HCT116 (cell line): ENCODE results near the gene ALK.

Experiments
- CEBPB ChIP-seq: IDR thresholded peaks from 2 replicates; pipeline ENCODE4 v1.6.1; 2012; ENCODE audit warnings: low read depth
- CTCF ChIP-seq, 3 experiments: fragments of 200-600 bp in 1 of 3; sonication (generic) in 1 of 3; IDR thresholded peaks in 2 of 3; conservative IDR thresholded peaks in 1 of 3; 2 replicates each; pipeline ENCODE4 v1.5.1; 2012 to 2017; ENCODE audit warnings: low read depth in 2 of 3, low read length in 2 of 3, antibody characterized with exemption in 1 of 3, borderline replicate concordance in 1 of 3, control low read depth in 1 of 3, mild to moderate bottlenecking in 1 of 3, mixed read lengths in 1 of 3, mixed run types in 1 of 3, moderate library complexity in 1 of 3; ENCODE audit not compliant: insufficient read depth in 1 of 3
- EZH2 ChIP-seq: fragments of 200-600 bp; sonication (generic); IDR thresholded peaks from 2 replicates; pipeline ENCODE4 v1.6.1; 2017; ENCODE audit warnings: antibody characterized with exemption, mixed run types
- JUND ChIP-seq: IDR thresholded peaks from 2 replicates; pipeline ENCODE4 v1.6.1; 2012
- POLR2A ChIP-seq: IDR thresholded peaks from 2 replicates; pipeline ENCODE4 v1.7.0; 2011; ENCODE audit warnings: borderline replicate concordance; ENCODE audit not compliant: insufficient read depth, insufficient read length; ENCODE audit errors: extremely low read depth
- POLR2AphosphoS5 ChIP-seq: IDR thresholded peaks from 2 replicates; pipeline ENCODE4 v1.6.1; 2011; ENCODE audit warnings: mild to moderate bottlenecking, low read depth, low read length, moderate library complexity
- RAD21 ChIP-seq: IDR thresholded peaks from 2 replicates; pipeline ENCODE4 v1.6.1; 2012; ENCODE audit warnings: low read depth, mild to moderate bottlenecking
- SIN3A ChIP-seq: IDR thresholded peaks from 2 replicates; pipeline ENCODE4 v1.6.1; 2012; ENCODE audit warnings: low read depth
- SP1 ChIP-seq: IDR thresholded peaks from 2 replicates; pipeline ENCODE4 v1.6.1; 2012; ENCODE audit warnings: low read depth
- YY1 ChIP-seq: IDR thresholded peaks from 2 replicates; pipeline ENCODE4 v1.6.1; 2011; ENCODE audit warnings: low read length, low read depth, moderate library complexity, mild to moderate bottlenecking; ENCODE audit not compliant: insufficient replicate concordance; ENCODE audit errors: extremely low read depth
- ZFX ChIP-seq: fragments of 450-650 bp; IDR thresholded peaks from 2 replicates; pipeline ENCODE4 v1.6.1; 2017
- TF ChIP-seq, protein P1 (sequence below): IDR thresholded peaks from 2 replicates; pipeline ENCODE4 v1.6.1; 2012; ENCODE audit warnings: low read depth
- TF ChIP-seq, protein P2 (sequence below): IDR thresholded peaks from 2 replicates; pipeline ENCODE4 v1.6.1; 2012
- TF ChIP-seq, protein P3 (sequence below): IDR thresholded peaks from 2 replicates; pipeline ENCODE4 v1.6.1; 2012

DNA sequence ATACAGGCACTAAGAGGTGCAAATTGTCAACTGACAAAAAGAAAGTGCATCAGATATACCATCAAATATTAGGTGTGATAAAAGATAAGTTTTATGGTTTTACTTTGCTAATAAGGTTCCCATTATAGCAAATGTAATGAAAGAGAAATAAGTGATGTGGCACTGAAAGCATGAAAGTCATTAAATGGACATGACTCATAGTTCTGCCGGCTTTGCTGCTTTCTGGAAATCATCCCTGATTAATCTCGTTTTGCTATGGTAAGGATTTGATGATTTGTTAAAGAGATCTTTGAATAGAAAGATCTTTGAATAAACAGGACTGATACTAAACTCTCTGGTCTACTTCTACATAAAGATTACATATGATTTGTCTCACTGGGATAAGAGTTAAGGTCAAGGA is 733.5 kb downstream of the ALK start:
- TF ChIP-seq EZH2 (no peak), POLR2AphosphoS5 (no peak), CTCF (IDR thresholded peaks at IDR 0.05 in 2 of 3, conservative IDR thresholded peaks at IDR 0.05 in 1 of 3; ENCODE audit: borderline replicate concordance in 1 of 3, insufficient read depth in 1 of 3, low read depth in 2 of 3, low read length in 2 of 3) (no peak), POLR2A (no peak), SP1 (no peak), ZFX (no peak), SIN3A (no peak), RAD21 (no peak), CEBPB (no peak), JUND (no peak), YY1 (no peak)
- TF ChIP-seq, protein P1, sequence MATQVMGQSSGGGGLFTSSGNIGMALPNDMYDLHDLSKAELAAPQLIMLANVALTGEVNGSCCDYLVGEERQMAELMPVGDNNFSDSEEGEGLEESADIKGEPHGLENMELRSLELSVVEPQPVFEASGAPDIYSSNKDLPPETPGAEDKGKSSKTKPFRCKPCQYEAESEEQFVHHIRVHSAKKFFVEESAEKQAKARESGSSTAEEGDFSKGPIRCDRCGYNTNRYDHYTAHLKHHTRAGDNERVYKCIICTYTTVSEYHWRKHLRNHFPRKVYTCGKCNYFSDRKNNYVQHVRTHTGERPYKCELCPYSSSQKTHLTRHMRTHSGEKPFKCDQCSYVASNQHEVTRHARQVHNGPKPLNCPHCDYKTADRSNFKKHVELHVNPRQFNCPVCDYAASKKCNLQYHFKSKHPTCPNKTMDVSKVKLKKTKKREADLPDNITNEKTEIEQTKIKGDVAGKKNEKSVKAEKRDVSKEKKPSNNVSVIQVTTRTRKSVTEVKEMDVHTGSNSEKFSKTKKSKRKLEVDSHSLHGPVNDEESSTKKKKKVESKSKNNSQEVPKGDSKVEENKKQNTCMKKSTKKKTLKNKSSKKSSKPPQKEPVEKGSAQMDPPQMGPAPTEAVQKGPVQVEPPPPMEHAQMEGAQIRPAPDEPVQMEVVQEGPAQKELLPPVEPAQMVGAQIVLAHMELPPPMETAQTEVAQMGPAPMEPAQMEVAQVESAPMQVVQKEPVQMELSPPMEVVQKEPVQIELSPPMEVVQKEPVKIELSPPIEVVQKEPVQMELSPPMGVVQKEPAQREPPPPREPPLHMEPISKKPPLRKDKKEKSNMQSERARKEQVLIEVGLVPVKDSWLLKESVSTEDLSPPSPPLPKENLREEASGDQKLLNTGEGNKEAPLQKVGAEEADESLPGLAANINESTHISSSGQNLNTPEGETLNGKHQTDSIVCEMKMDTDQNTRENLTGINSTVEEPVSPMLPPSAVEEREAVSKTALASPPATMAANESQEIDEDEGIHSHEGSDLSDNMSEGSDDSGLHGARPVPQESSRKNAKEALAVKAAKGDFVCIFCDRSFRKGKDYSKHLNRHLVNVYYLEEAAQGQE: no peak
- TF ChIP-seq, protein P2, sequence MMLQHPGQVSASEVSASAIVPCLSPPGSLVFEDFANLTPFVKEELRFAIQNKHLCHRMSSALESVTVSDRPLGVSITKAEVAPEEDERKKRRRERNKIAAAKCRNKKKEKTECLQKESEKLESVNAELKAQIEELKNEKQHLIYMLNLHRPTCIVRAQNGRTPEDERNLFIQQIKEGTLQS: no peak
- TF ChIP-seq, protein P3, sequence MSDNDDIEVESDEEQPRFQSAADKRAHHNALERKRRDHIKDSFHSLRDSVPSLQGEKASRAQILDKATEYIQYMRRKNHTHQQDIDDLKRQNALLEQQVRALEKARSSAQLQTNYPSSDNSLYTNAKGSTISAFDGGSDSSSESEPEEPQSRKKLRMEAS: no peak
